Fibroblast of lung (primary cell): ENCODE results near the gene ACER3.
"Not testable (repeated sequence)": the region's sequence is repeated elsewhere in the genome, so short reads cannot be mapped to it uniquely, and the experiment has no call there.

Experiments used
- CTCF ChIP-seq, 2 donors: IDR thresholded peaks in 1 of 2; conservative IDR thresholded peaks in 1 of 2; 1 replicate in 1 of 2; 2 replicates in 1 of 2; pipeline ENCODE4 v1.5.1; 2011 to 2012; ENCODE audit warnings: low read length in 2 of 2, control low read depth in 1 of 2, inconsistent platforms in 1 of 2, low read depth in 1 of 2, mild to moderate bottlenecking in 1 of 2
- EZH2 ChIP-seq: IDR thresholded peaks from 2 replicates; pipeline ENCODE4 v1.5.1; 2012; ENCODE audit warnings: low read length, control low read depth, mild to moderate bottlenecking; ENCODE audit errors: missing control alignments

- TF ChIP-seq CTCF (conservative IDR thresholded peaks at IDR 0.05 in 1 of 2, IDR thresholded peaks at IDR 0.05 in 1 of 2; ENCODE audit: low read depth in 1 of 2, low read length in 2 of 2); EZH2: not testable (repeated sequence)
These were observed 102.9 kb downstream of the ACER3 start for GRCh38 chr11:76963417-76964168.
